Fibroblast of the conjunctiva (primary cell): ENCODE results near the gene ZCCHC18.

ENCODE experiments used
- DNase-seq: peaks from one replicate; pipeline ENCODE4 v3.0.0-alpha.2; 2010; ENCODE audit warnings: low read depth

Gene ZCCHC18

GRCh38 chrX:104134583-104135261 lies 22.4 kb downstream of the ZCCHC18 start:
- DNase-seq, result no peak

DNA sequence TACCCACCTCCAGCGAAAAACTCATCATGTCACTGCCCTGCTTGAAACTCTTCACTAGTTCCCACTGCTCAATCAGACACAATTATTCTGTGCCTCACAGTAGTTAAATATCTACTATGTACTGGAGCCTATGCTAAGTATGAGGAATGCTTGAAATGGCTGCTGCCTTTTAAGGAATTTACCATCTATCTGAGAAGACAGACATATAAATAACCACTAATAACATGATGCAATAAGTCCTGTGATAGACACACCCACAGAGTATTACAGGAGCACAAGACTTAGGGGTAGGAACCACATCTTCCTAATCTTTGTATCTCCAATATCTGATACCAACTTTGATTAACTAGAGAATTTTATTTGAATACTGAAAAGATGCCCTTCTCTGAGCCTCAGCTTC lies 23.4 kb downstream of the ZCCHC18 start:
- DNase-seq, result no peak

- DNase-seq, result peak; percentile 92
Observed at GRCh38 chrX:104136241-104137019, 24.1 kb downstream of the ZCCHC18 start.

GRCh38 chrX:104137496-104137895 lies 25.2 kb downstream of the ZCCHC18 start:
- DNase-seq, result no peak

DNA sequence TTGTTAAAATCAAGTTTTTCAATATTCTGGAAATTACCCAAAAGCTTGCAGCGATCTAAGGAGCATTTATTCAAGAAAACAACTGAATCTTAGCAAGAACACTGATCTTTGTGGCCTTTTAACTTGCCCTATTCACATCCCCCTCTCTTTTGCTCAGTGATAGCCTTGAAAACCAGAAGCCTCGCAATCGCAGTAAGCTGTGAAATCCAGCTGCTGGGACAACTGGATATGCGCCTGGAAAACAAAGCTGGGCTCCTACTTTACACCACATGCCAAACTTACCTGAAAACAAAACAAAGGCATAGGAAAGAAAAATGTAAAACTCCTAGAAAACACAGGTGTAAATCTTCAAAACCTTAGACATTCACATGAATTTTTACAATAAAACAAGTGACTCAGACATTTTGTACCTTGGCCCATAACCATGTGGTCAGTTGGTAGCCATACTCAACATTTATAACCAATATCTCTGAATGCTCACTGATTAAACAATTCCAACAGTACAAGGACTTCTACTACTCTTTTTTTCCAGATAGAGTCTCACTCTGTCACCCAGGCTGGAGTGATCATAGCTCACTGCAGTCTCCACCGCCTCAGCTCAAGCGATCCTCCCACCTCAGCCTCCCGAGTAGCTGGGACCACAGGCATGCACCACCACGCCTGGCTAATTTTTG lies 28.9 kb downstream of the ZCCHC18 start:
- DNase-seq, result no peak

DNA sequence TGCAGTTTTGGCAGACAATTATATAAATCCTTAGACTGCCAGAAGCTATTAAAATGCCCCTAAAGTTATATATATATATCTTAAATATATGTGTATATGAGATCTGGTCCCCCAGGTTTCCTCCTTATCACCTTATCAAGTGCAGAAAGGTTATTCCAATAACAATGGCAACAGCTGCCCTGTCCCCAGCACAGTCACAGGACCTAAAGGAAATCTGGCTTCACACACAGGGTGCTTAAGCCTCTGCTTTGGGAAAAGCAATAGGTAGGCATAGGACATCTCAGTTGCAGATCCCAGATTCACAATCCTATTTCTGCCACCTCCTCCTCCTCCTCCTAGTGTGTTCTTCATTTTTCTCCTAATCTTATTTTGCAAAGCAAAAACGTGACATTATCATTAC lies 38.7 kb downstream of the ZCCHC18 start:
- no peak for DNase-seq

DNA sequence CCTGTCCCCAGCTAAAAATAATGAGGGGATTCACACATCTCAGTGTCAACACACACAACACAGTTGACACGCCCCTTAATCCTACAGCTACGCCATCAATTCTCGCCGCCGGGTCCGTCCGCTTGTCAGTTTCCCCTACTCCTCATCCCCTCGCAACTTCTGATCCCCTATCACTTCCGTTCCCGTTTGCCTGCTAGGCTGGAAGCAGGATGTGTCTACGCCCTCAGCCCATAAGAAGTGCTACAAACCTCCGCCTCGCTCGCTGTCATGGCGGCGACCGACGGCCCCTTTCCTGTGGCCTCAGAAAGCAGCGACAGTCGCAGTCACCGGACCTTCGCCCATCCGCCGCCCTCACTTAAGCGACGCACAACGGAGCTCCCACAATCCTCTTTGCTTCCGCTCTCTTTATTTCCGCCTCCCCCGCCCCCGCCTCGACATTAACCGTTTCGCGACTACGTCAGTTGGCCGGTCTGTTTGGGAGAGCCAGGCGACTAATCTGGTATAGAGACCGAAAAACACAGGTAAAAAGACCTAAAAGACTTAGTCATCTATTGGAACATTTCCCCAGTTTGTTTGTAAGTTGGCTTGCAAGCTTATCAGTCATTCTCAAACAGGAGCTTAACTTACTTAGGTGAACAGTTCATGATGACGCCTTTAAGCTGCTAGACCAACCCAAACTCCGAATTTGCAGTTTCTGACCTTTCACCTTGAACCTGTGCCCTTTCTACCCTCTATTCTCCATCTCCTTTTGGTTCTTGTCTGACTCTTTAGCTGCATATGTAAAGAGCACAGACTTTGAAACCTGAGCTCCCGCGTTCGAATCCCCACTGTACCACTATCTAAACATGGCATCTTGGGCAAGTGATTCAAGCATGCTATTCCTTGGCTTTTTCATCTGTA lies 44.6 kb downstream of the ZCCHC18 start, which contains the start of gene SLC25A53:
SLC25A53 (minus strand) TSS at position 380 of the 900 bp plus-strand sequence. CDS start 51,752 bp downstream, outside the sequence.
- DNase-seq, result peak; percentile 63
